K562 (cell line): ENCODE results near the gene CDC6. TPM values are rescaled to one million over a fixed set of nuclear protein-coding genes. Genes with fewer than 3 reads are reported as not detected.

Source experiments
- ATAC-seq: fragments of 200-7000 bp; cut with Tn5 transposase; 3 replicates; pipeline ENCODE4 v1.9.1; 2020; ENCODE audit warnings: moderate library complexity
- BruUV-seq: library from RNA; stranded (reverse); fragments of 400-500 nt; replicated peaks from 2 replicates; lab custom pipeline; 2021; lab: Mats Ljungman, UMichigan
- CTCF ChIA-PET: fragments of 300-600 bp; formaldehyde crosslinking; extraction: SDS; loops from one replicate; lab custom pipeline; 2021; ENCODE audit warnings: low intra/inter-chr PET ratio; lab: Yijun Ruan, JAX
- POLR2A ChIA-PET: fragments of 300-600, 350-650 bp; sonication (Branson Sonifier 250); formaldehyde crosslinking; extraction: SDS; loops from one replicate; lab custom pipeline; 2021; ENCODE audit warnings: antibody characterized with exemption, inconsistent platforms; lab: Yijun Ruan, JAX
- DNase-seq, 4 experiments: peaks; one replicate each; pipeline versions ENCODE4 v3.0.0 to v3.0.0-alpha.2; 2011 to 2018; ENCODE audit warnings: low spot score in 3 of 4, mixed read lengths in 3 of 4; ENCODE audit errors: extremely low read depth in 1 of 4
- FAIRE-seq: peaks from 2 replicates; lab custom pipeline; 2011; peaks lifted over from hg19 to GRCh38; lab: Jason Lieb, UNC
- H2AFZ ChIP-seq: 2 replicates; pipeline ENCODE4 v1.6.0; 2011; ENCODE audit warnings: low read depth, low read length, control low read depth, inconsistent platforms
- H3K27ac ChIP-seq: fragments of 200-600 bp; 3 replicates; pipeline ENCODE4 v1.8.0; 2011; ENCODE audit warnings: low read depth, mild to moderate bottlenecking, control low read depth, inconsistent platforms, low read length, moderate library complexity, mixed read lengths; ENCODE audit errors: extremely low read depth
- H3K27me3 ChIP-seq, 2 experiments: fragments of 300-600 bp in 1 of 2; 2 replicates in 1 of 2; 3 replicates in 1 of 2; pipeline versions ENCODE4 v1.6.0 to v1.8.0; 2011; ENCODE audit warnings: inconsistent platforms in 2 of 2, low read length in 2 of 2, mild to moderate bottlenecking in 1 of 2, mixed read lengths in 1 of 2, moderate library complexity in 1 of 2; ENCODE audit not compliant: control insufficient read depth in 2 of 2, insufficient read depth in 2 of 2
- H3K36me3 ChIP-seq: fragments of 300-600 bp; 3 replicates; pipeline ENCODE4 v1.8.0; 2011; ENCODE audit warnings: mild to moderate bottlenecking, low read length, inconsistent platforms; ENCODE audit not compliant: control insufficient read depth, insufficient read depth
- H3K4me1 ChIP-seq, 2 experiments: fragments of 200-600 bp in 1 of 2; replicated peaks in 1 of 2; 2 replicates in 1 of 2; 3 replicates in 1 of 2; pipeline versions ENCODE4 v1.5.1 to v1.8.0; 2011; ENCODE audit warnings: inconsistent platforms in 2 of 2, low read length in 2 of 2, mild to moderate bottlenecking in 1 of 2, mixed read lengths in 1 of 2, moderate library complexity in 1 of 2; ENCODE audit not compliant: control insufficient read depth in 2 of 2, insufficient read depth in 2 of 2
- H3K4me2 ChIP-seq: 2 replicates; pipeline ENCODE4 v1.6.1; 2011; ENCODE audit warnings: low read length, control low read depth, inconsistent platforms, mixed read lengths; ENCODE audit not compliant: insufficient read depth
- H3K4me3 ChIP-seq: fragments of 200-600 bp; sonication (generic), shearing (Covaris generic); 2 replicates; pipeline ENCODE4 v1.5.1; 2016; ENCODE audit warnings: control low read depth, inconsistent platforms
- H3K79me2 ChIP-seq: fragments of 200-600 bp; 3 replicates; pipeline ENCODE4 v1.8.0; 2011; ENCODE audit warnings: low read length, inconsistent platforms; ENCODE audit not compliant: control insufficient read depth, insufficient read depth
- H3K9ac ChIP-seq, 2 experiments: 2 replicates each; pipeline versions ENCODE4 v1.6.0 to v1.6.1; 2011; ENCODE audit warnings: low read depth in 2 of 2, low read length in 2 of 2, control low read depth in 1 of 2, inconsistent platforms in 1 of 2, mild to moderate bottlenecking in 1 of 2, mixed read lengths in 1 of 2; ENCODE audit not compliant: insufficient read depth in 1 of 2
- H3K9me1 ChIP-seq: one replicate; pipeline ENCODE4 v1.6.0; 2011; ENCODE audit warnings: inconsistent platforms, mild to moderate bottlenecking, low read length, moderate library complexity; ENCODE audit not compliant: control insufficient read depth, insufficient read depth
- H3K9me3 ChIP-seq: replicated peaks from 2 replicates; pipeline ENCODE4 v1.5.1; 2011; ENCODE audit warnings: low read depth, low read length, inconsistent platforms; ENCODE audit not compliant: control insufficient read depth, insufficient read depth
- H4K20me1 ChIP-seq: replicated peaks from 2 replicates; pipeline ENCODE4 v1.6.1; 2011; ENCODE audit warnings: low read length, inconsistent platforms, mixed read lengths; ENCODE audit not compliant: control insufficient read depth, insufficient read depth
- BRD9 ChIP-seq: fragments of 450-650 bp; IDR thresholded peaks from 2 replicates; pipeline ENCODE4 v1.6.1; 2018; ENCODE audit warnings: low read depth; ENCODE audit not compliant: partially characterized antibody
- CHD1 ChIP-seq: fragments of 200-600 bp; sonication (generic); IDR thresholded peaks from one replicate; pipeline ENCODE4 v1.6.1; 2012; ENCODE audit warnings: mild to moderate bottlenecking, moderate library complexity, low read length, inconsistent platforms
- CXXC5 ChIP-seq: fragments of 250-450 bp; sonication (Bioruptor Pico); IDR thresholded peaks from 2 replicates; pipeline ENCODE4 v1.8.0; 2022; ENCODE audit warnings: inconsistent platforms, mild to moderate bottlenecking, moderate library complexity
- ESRRA ChIP-seq: fragments of 450-650 bp; IDR thresholded peaks from 2 replicates; pipeline ENCODE4 v1.6.1; 2014; ENCODE audit warnings: low read depth, mild to moderate bottlenecking, moderate library complexity, borderline replicate concordance
- HDAC1 ChIP-seq, 2 experiments: fragments of 450-650 bp; IDR thresholded peaks; 2 replicates each; pipeline ENCODE4 v1.6.1; 2016 to 2017; ENCODE audit warnings: inconsistent platforms in 1 of 2, mild to moderate bottlenecking in 1 of 2, moderate library complexity in 1 of 2
- PHTF2 ChIP-seq: fragments of 250-450 bp; sonication (Bioruptor Pico); IDR thresholded peaks from 2 replicates; pipeline ENCODE4 v1.5.0; 2021; ENCODE audit warnings: mild to moderate bottlenecking
- RAD51 ChIP-seq: fragments of 450-650 bp; IDR thresholded peaks from 2 replicates; pipeline ENCODE4 v1.7.1; 2016; ENCODE audit warnings: low read depth, mild to moderate bottlenecking, borderline replicate concordance
- U2AF1 ChIP-seq: fragments of 200-400 bp; formaldehyde crosslinking; optimal IDR thresholded peaks from 2 replicates; pipeline ENCODE3; 2017; ENCODE audit warnings: mild to moderate bottlenecking, low read depth, low read length, moderate library complexity
- ZKSCAN3 ChIP-seq: fragments of 250-450 bp; sonication (Bioruptor Pico); IDR thresholded peaks from 2 replicates; pipeline ENCODE4 v1.4.0; 2020
- ZNF174 ChIP-seq: fragments of 250-450 bp; sonication (Bioruptor Pico); IDR thresholded peaks from 2 replicates; pipeline ENCODE4 v1.4.0; 2020; ENCODE audit warnings: mild to moderate bottlenecking
- ZNF23 ChIP-seq: fragments of 250-450 bp; sonication (Bioruptor Pico); IDR thresholded peaks from 2 replicates; pipeline ENCODE4 v1.4.0; 2020; ENCODE audit warnings: mild to moderate bottlenecking
- WGBS: fragments of 100-300 bp; shearing (Covaris generic); methylation state at CpG from one replicate; pipeline ENCODE4 v1.1.6; 2016; ENCODE audit warnings: low coverage, mixed read lengths; ENCODE audit not compliant: insufficient coverage; ENCODE audit errors: missing lambda C conversion rate; 5-methylcytosine and 5-hydroxymethylcytosine counted together
- in situ Hi-C: fragments of 300-500 bp; cut with MboI; formaldehyde crosslinking; loops from 4 replicates; pipeline ENCODE4 v1.15.0; 2018; ENCODE audit warnings: inconsistent platforms, mixed read lengths
- intact Hi-C: fragments of 100-400 bp; cut with micrococcal nuclease; formaldehyde crosslinking; loops from 2 replicates; pipeline ENCODE4 v1.14.2; 2022
- polyA plus RNA-seq, 8 experiments: library from polyadenylated mRNA; depleted of rRNA in 4 of 8; stranded (reverse) in 5 of 8; unstranded in 3 of 8; fragments of >200 nt; fragmentation: Nextera tagmentation in 2 of 8; fragmentation: Illumina TruSeq in 1 of 8; extraction: Ambion mirVana in 2 of 8; extraction: Trizol in 1 of 8; gene quantifications; 2 replicates each; pipeline versions ENCODE4 v1.2.1 to v1.2.3, GENCODE V29; 2011 to 2014; ENCODE audit warnings: inconsistent platforms in 1 of 8, missing spikeins in 1 of 8
- total RNA-seq, 7 experiments: library from RNA; depleted of rRNA in 6 of 7; stranded (reverse); fragments of >200 nt in 6 of 7; fragmentation: Illumina TruSeq in 2 of 7; extraction: Trizol in 2 of 7; gene quantifications; 2 replicates each; pipeline versions ENCODE4 v1.2.1 to v1.2.3, GENCODE V29; 2011 to 2021; ENCODE audit warnings: low replicate concordance in 1 of 7
- TF ChIP-seq, protein P1 (sequence below): fragments of 250-450 bp; sonication (Bioruptor Pico); IDR thresholded peaks from 2 replicates; pipeline ENCODE4 v1.4.0; 2020; ENCODE audit warnings: mild to moderate bottlenecking, moderate library complexity

The CDC6 gene
- total and polyA plus RNA-seq, 9 of the 15 experiments (the other 6 are each of a cell fraction or from before 2014, with no cell fraction given): 29.6 to 141 (median 106) TPM

DNA sequence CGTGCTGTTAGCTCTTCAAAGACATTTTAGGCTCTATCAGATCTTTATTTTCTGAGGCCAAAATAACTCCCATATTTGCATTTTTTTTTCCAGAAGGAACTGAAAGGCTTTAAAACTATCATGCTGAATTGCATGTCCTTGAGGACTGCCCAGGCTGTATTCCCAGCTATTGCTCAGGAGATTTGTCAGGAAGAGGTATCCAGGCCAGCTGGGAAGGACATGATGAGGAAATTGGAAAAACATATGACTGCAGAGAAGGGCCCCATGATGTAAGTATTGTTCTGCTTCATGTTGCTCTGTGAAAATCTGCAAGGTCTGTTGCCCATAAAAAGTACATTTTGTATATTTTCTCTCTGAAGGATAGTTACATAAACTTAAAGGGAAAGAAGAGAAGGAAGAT lies 5.7 kb downstream of the CDC6 start:
- H3K4me2 ChIP-seq: no peak overlapping the region
- in situ Hi-C loops (loop anchor here (5.0 to 25.0 kb wide), 2 partner anchors 181 to 281 kb away; partner anchors contain the start of gene CSF3), intact Hi-C loops (no loop called here)
- WGBS: 90% methylated on average over 1 of the region's 1 CpG
- POLR2A ChIA-PET: interaction anchor here (0.6 to 0.8 kb wide), 3 partner anchors 14 to 42 kb away, joined by 3 to 5 read pairs (median 4); no protein-coding TSS in a partner anchor
- no peaks in the 10 kb centered on the region for H3K9me3 ChIP-seq
- H3K9ac ChIP-seq: no peak overlapping the region
- TF ChIP-seq CXXC5: no peak
- no peak for TF ChIP-seq BRD9
- TF ChIP-seq HDAC1 (IDR thresholded peaks at IDR 0.05): no peak
- TF ChIP-seq ZNF23 (CRISPR knock-in tag): no peak
- TF ChIP-seq ZKSCAN3 (CRISPR knock-in tag): no peak
- TF ChIP-seq, protein P1, sequence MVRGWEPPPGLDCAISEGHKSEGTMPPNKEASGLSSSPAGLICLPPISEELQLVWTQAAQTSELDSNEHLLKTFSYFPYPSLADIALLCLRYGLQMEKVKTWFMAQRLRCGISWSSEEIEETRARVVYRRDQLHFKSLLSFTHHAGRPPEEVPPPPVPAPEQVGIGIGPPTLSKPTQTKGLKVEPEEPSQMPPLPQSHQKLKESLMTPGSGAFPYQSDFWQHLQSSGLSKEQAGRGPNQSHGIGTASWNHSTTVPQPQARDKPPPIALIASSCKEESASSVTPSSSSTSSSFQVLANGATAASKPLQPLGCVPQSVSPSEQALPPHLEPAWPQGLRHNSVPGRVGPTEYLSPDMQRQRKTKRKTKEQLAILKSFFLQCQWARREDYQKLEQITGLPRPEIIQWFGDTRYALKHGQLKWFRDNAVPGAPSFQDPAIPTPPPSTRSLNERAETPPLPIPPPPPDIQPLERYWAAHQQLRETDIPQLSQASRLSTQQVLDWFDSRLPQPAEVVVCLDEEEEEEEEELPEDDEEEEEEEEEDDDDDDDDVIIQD (CRISPR knock-in tag): no peak
- no peak for TF ChIP-seq U2AF1
- TF ChIP-seq CHD1: no peak
- no peak for TF ChIP-seq ZNF174 (CRISPR knock-in tag)
- no peak for TF ChIP-seq PHTF2 (CRISPR knock-in tag)
- TF ChIP-seq ESRRA: no peak
- no peak for TF ChIP-seq RAD51
- FAIRE-seq: no peak
- H3K4me1 ChIP-seq: peaks cover 0 to 5% of the 10 kb centered on the region in 2 experiments; a peak in 1 of 5 replicates
- H4K20me1 ChIP-seq: no peaks in the 10 kb centered on the region
- no TSS peak for BruUV-seq
- CTCF ChIA-PET: interaction anchor here (0.5 kb wide), 1 partner anchor 340 kb away, joined by 4 read pairs; no protein-coding TSS in a partner anchor
- no peak overlapping the region for H3K27ac ChIP-seq
- no peak overlapping the region for H2AFZ ChIP-seq
- peaks cover 36% of the 10 kb centered on the region for H3K79me2 ChIP-seq
- H3K9me1 ChIP-seq: no peaks in the 10 kb centered on the region
- no peak for DNase-seq
- H3K36me3 ChIP-seq: peaks cover 89% of the 10 kb centered on the region
- H3K4me3 ChIP-seq: no peak overlapping the region
- ATAC-seq: no peak
- H3K27me3 ChIP-seq: no peaks in the 10 kb centered on the region
